Adrenal gland (tissue), 5 donors: ENCODE data around the gene SCYGR5.

ENCODE experiments used
- POLR2A ChIP-seq, 2 donors: fragments of 450-650 bp; IDR thresholded peaks; one replicate each; pipeline ENCODE4 v1.6.1; 2017; ENCODE audit warnings: antibody characterized with exemption in 2 of 2, mild to moderate bottlenecking in 2 of 2, moderate library complexity in 1 of 2
- TF ChIP-seq, protein P1 (sequence below), 6 experiments: fragments of 450-650 bp in 4 of 6; fragments of 200-600 bp in 2 of 6; sonication (generic) in 1 of 6; IDR thresholded peaks; 1 replicate in 5 of 6; 2 replicates in 1 of 6; pipeline versions ENCODE4 v1.5.1 to v1.8.0; 2016 to 2021; ENCODE audit warnings: antibody characterized with exemption in 6 of 6, mild to moderate bottlenecking in 2 of 6, moderate library complexity in 1 of 6
- donor health status: DM: no; HTN: no; CAD: no.

DNA sequence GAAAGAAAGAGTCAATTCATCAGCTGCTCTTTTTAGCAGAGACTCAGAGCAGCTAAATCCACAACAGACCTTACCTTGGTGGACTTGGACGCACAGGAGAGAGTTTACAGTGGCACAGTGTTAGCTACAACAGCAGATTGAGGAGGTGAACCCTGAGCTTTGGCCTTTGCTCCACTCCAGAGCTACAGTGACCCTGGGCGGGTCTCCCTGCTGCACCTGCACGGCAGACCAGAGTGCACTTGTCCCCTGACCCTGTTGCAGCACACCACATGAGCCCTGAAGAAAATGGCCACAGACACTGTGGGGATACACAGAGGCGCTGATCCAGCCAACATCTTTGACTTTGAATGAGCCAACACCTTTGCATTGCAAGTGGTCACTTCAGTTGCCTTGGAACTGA is 40.3 kb downstream of the SCYGR5 start:
- no peak for TF ChIP-seq POLR2A (IDR thresholded peaks at IDR 0.05)
- TF ChIP-seq, protein P1, sequence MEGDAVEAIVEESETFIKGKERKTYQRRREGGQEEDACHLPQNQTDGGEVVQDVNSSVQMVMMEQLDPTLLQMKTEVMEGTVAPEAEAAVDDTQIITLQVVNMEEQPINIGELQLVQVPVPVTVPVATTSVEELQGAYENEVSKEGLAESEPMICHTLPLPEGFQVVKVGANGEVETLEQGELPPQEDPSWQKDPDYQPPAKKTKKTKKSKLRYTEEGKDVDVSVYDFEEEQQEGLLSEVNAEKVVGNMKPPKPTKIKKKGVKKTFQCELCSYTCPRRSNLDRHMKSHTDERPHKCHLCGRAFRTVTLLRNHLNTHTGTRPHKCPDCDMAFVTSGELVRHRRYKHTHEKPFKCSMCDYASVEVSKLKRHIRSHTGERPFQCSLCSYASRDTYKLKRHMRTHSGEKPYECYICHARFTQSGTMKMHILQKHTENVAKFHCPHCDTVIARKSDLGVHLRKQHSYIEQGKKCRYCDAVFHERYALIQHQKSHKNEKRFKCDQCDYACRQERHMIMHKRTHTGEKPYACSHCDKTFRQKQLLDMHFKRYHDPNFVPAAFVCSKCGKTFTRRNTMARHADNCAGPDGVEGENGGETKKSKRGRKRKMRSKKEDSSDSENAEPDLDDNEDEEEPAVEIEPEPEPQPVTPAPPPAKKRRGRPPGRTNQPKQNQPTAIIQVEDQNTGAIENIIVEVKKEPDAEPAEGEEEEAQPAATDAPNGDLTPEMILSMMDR (IDR thresholded peaks at IDR 0.05), result no peak
